Measurements from ENCODE around the gene SEMA5A. TPM values are rescaled to one million over a fixed set of nuclear protein-coding genes. Genes with fewer than 3 reads are reported as not detected.
A peak's percentile ranks its signal among the peaks of the same experiment; 100 is the strongest.

Gene SEMA5A
- polyA plus RNA-seq, 3 donors = not detected

DNA sequence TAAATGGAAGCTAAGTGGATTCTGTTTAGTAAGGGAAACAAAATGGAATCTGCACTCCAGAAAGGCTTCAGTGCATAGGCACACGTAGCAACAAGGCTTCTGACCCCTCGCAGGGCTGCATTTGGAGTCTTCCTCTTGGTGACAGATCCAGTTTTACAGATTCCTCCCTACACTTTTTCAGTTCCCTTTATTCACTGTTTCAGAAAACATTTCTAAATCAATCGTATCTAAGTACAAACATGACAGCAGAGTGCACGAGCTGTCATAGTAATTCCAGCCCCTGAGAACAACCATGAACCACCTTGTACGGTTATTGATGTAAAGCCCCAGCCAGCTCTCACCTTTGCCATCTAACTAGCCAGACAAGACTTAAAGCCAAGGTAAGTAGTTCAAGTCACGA, 491.6 kb downstream of the SEMA5A start:
- no peaks in the 10 kb centered on the region for H4K20me1 ChIP-seq (ENCODE audit: insufficient read depth, low read length)
- TF ChIP-seq, protein P1, sequence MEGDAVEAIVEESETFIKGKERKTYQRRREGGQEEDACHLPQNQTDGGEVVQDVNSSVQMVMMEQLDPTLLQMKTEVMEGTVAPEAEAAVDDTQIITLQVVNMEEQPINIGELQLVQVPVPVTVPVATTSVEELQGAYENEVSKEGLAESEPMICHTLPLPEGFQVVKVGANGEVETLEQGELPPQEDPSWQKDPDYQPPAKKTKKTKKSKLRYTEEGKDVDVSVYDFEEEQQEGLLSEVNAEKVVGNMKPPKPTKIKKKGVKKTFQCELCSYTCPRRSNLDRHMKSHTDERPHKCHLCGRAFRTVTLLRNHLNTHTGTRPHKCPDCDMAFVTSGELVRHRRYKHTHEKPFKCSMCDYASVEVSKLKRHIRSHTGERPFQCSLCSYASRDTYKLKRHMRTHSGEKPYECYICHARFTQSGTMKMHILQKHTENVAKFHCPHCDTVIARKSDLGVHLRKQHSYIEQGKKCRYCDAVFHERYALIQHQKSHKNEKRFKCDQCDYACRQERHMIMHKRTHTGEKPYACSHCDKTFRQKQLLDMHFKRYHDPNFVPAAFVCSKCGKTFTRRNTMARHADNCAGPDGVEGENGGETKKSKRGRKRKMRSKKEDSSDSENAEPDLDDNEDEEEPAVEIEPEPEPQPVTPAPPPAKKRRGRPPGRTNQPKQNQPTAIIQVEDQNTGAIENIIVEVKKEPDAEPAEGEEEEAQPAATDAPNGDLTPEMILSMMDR (IDR thresholded peaks at IDR 0.05) = no peak
- WGBS (ENCODE audit: insufficient coverage) = 78% methylated on average over 6 of the region's 6 CpGs
- Mint-ChIP-seq H3K27ac (peak overlapping the region in 1 of 7 donors; percentile 57), H3K27me3 (ENCODE audit: low read depth in 3 of 3) (no peaks in the 10 kb centered on the region), H3K4me3 (no peak overlapping the region), H3K4me1 (no peaks in the 10 kb centered on the region), H3K36me3 (no peaks in the 10 kb centered on the region), H3K9me3 (peaks cover 0 to 8% (median 2%) of the 10 kb centered on the region in 7 donors)
- intact Hi-C loops (cut with micrococcal nuclease) = no loop called here
- H3K4me2 ChIP-seq (replicated peaks; ENCODE audit: extremely low read depth, low read length, poor library complexity, severe bottlenecking) = no peak overlapping the region
- no peak overlapping the region for H2AFZ ChIP-seq (ENCODE audit: insufficient read depth, low read depth, low read length, poor library complexity, severe bottlenecking)
- no peak overlapping the region for H3K4me3 ChIP-seq (replicated peaks in 1 of 3; ENCODE audit: low read depth in 2 of 3, low read length in 3 of 3)
- H3K27ac ChIP-seq (ENCODE audit: low read depth in 1 of 2, low read length in 2 of 2) = no peak overlapping the region
- no peaks in the 10 kb centered on the region for H3K27me3 ChIP-seq (ENCODE audit: control insufficient read depth in 2 of 2, insufficient read depth in 2 of 2, low read length in 2 of 2)
- DNase-seq = no peak
- no peak overlapping the region for H3K9ac ChIP-seq (ENCODE audit: insufficient read depth, low read length, poor library complexity, severe bottlenecking)
- no peaks in the 10 kb centered on the region for H3K79me2 ChIP-seq (ENCODE audit: insufficient read depth, low read length)
- no peaks in the 10 kb centered on the region for H3K36me3 ChIP-seq (replicated peaks in 1 of 2; ENCODE audit: control insufficient read depth in 1 of 2, insufficient read depth in 2 of 2, low read length in 2 of 2)
- no peaks in the 10 kb centered on the region for H3K9me3 ChIP-seq (replicated peaks in 1 of 2; ENCODE audit: control insufficient read depth in 1 of 2, insufficient read depth in 1 of 2, low read length in 2 of 2)
- no peaks in the 10 kb centered on the region for H3K4me1 ChIP-seq (ENCODE audit: control insufficient read depth in 1 of 2, insufficient read depth in 2 of 2, low read length in 2 of 2)

- H3K79me2 ChIP-seq (ENCODE audit: insufficient read depth, low read length) = no peaks in the 10 kb centered on the region
These were observed 493.5 kb downstream of the SEMA5A start for GRCh38 chr5:9052421-9052820.

More at GRCh38 chr5:9052421-9052820, 493.5 kb downstream of the SEMA5A start:
- no peak overlapping the region for H3K9ac ChIP-seq (ENCODE audit: insufficient read depth, low read length, poor library complexity, severe bottlenecking)
- H2AFZ ChIP-seq (ENCODE audit: insufficient read depth, low read depth, low read length, poor library complexity, severe bottlenecking) = no peak overlapping the region
- Mint-ChIP-seq H3K27ac (no peak overlapping the region), H3K27me3 (ENCODE audit: low read depth in 3 of 3) (no peaks in the 10 kb centered on the region), H3K9me3 (peaks cover 0 to 10% (median 3%) of the 10 kb centered on the region in 7 donors), H3K4me3 (no peak overlapping the region), H3K36me3 (no peaks in the 10 kb centered on the region), H3K4me1 (no peaks in the 10 kb centered on the region)
- no peaks in the 10 kb centered on the region for H3K4me1 ChIP-seq (ENCODE audit: control insufficient read depth in 1 of 2, insufficient read depth in 2 of 2, low read length in 2 of 2)
- no CpG with 5 or more reads among the region's 4 CpGs for WGBS (ENCODE audit: insufficient coverage)
- intact Hi-C loops (cut with micrococcal nuclease) = no loop called here
- H3K9me3 ChIP-seq (replicated peaks in 1 of 2; ENCODE audit: control insufficient read depth in 1 of 2, insufficient read depth in 1 of 2, low read length in 2 of 2) = no peaks in the 10 kb centered on the region
- H3K27ac ChIP-seq (ENCODE audit: low read depth in 1 of 2, low read length in 2 of 2) = no peak overlapping the region
- H3K4me2 ChIP-seq (replicated peaks; ENCODE audit: extremely low read depth, low read length, poor library complexity, severe bottlenecking) = no peak overlapping the region
- no peaks in the 10 kb centered on the region for H4K20me1 ChIP-seq (ENCODE audit: insufficient read depth, low read length)
- H3K36me3 ChIP-seq (replicated peaks in 1 of 2; ENCODE audit: control insufficient read depth in 1 of 2, insufficient read depth in 2 of 2, low read length in 2 of 2) = no peaks in the 10 kb centered on the region
- no peaks in the 10 kb centered on the region for H3K27me3 ChIP-seq (ENCODE audit: control insufficient read depth in 2 of 2, insufficient read depth in 2 of 2, low read length in 2 of 2)
- no peak for DNase-seq
- TF ChIP-seq, protein P1 (IDR thresholded peaks at IDR 0.05) = no peak
- H3K4me3 ChIP-seq (replicated peaks in 1 of 3; ENCODE audit: low read depth in 2 of 3, low read length in 3 of 3) = no peak overlapping the region
